GM21390 (cell line): ENCODE measurements around the gene ZNRD2.

Source experiments
- ATAC-seq: cut with Tn5 transposase; IDR thresholded peaks from one replicate; pipeline ENCODE4 v1.9.1; 2021; ENCODE audit not compliant: unreplicated experiment

Gene ZNRD2

DNA sequence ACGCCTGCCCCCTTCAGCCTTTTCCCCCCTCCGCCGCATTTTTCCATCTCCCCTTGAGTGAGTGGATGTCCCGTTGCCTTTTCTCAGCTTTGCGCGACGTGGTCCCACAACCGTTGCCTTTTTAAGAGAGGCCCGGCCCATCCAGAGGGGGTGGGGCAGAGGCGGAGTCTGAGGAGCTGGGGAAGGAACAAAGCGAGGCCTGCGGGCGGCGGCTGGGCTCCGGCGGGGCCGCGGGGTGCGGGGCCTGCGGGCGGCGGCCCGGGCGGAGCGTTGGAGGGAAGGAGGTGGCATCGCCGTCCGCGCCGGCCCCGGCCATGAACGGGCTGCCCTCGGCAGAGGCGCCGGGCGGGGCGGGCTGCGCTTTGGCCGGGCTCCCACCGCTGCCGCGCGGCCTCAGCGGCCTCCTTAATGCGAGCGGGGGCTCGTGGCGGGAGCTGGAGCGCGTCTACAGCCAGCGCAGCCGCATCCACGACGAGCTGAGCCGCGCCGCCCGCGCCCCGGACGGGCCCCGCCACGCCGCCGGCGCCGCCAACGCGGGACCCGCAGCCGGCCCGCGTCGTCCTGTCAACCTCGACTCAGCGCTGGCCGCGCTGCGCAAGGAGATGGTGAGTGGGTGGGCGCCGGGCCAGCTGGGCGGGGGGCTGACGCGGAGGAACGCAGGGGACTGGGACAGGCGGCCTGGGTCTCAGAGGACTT, 2.2 kb downstream of the ZNRD2 start, which contains the start of gene FAM89B:
TSS of gene FAM89B (plus strand) at position 183 of the 696 bp plus-strand sequence. CDS start at position 315, 132 bp downstream.
- no peak for ATAC-seq

DNA sequence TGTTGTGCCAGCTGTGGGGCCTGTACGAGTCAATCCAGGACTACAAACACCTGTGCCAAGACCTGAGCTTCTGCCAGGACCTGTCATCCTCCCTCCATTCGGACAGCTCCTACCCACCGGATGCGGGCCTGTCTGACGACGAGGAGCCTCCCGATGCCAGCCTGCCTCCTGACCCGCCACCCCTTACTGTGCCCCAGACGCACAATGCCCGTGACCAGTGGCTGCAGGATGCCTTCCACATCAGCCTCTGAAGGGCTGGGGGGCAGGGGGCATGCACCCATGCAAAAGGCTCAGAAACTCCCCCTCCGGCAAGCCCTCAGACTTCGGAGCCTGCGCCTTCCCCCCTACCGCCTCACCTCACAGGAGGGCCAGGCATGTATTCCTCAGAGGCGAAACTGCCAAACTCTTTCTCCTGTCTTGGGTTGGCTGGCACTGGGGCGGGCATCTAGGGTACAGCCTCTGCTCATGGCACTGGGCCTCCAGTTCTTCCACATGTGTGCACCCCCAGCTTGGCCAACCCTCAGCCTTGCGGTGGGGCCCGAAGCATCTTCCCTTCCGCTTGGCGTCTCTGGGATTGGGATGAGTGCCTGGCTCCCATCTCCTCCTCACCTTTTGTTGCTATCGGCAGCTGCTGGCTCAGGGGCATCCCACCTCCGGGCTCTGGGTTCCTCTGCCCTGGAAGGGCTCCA, 3.3 kb downstream of the ZNRD2 start:
- ATAC-seq: no peak

DNA sequence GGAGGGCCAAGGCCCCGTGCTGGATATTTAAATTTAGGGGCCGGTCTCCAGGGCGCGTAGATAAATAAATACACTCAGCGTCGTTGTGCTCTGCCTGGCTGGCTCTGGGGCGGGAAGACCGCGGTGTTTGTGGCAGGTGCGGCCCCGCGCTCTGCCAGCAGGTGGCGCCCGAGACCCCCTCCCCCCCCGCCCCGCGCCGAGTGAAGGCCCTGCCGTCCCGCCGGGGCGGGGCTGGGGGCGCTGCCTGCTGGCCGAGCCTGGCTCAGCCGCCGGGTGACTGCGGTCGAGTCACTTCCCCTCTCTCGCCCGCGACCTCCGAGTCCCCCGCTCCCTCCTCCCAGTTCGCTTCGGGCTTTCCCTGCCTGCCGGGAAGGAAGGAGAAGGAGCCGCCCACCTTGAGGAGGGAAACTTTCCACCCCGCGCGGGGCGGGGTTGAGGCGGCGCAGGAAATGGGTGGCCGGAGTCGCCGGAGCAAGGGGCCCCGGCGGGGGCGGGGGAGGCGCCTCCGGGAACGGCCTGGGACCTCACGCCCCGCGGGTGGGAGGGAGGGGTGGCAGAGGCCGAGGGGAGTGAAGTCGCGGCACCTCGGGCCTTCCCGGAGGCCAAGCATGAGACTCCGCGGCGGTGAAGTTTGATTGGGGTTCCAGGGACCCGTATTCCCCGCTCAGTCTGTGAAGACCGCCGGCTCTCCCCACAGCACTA, 4.0 kb downstream of the ZNRD2 start:
- peak; percentile 28 for ATAC-seq

DNA sequence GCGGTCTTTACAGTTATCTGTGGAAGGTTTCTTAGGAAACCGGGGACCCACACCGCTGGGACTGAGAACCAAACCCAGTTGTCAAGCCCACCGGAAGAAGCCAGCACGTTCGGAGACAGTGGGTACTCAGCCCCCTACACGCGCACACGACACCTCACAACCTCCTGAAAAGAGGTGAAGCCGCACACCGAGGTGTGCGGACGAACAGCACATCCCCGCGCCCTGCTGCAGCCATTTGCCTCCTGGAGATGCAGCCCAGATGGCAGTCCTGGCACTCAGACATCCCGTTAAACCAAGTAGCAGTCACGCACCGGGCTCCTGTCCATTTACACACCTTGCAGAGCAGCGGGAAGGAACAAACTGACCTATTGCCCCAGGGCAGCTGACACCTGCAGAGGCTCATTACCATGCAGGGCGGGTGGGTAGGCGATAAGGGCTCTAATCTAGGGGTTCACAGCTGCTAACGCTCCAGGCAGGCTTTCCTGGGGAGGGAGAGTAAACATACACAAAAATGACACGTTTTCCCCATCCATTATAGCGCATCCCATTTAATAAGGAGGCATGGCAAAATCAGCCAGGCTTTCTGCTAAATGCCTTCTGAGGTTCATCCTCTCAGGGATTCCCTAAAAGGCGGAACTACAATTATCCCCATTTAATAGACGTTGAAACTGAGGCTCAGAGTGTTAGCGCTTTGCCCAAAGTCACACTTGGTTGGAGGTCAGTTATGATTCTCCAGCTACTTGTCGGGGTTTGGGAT, 4.7 kb downstream of the ZNRD2 start:
- ATAC-seq: no peak

DNA sequence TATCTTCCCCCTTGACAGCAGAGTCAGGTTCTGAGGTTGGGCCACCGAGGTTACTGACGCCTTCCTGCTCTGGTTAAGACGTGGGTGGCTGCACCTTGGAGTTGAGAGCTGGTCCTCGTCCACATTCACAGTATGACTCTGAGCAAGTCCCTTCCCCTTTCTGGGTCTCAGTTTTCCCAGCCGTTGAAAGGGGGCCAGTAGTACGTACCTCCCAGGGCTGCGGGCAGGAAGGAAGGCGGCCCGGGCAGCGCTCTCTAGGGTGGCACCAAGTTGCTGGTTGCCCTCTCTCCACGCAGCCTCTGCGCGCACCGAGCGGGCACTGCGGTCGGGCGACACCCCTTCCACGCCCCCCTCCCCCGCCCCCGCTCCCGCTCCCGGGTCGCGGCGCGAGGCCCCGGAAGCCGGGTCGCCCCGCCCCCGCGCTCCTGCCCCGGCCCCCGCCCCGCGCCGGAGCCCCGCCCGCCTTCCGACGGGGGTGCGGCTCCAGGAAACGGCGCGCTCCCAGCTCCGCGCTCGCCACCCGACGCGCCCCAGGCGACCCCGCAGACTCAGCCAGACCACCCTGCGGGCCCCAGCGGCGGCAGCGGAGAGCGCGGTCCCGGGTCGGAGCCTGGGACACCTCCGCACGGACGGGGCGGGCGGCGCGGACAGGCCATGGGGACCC, 5.4 kb downstream of the ZNRD2 start, which contains the start of gene EHBP1L1:
TSS of gene EHBP1L1 (plus strand) at position 486 of the 664 bp plus-strand sequence. CDS start 250 bp downstream, outside the sequence.
- no peak for ATAC-seq

DNA sequence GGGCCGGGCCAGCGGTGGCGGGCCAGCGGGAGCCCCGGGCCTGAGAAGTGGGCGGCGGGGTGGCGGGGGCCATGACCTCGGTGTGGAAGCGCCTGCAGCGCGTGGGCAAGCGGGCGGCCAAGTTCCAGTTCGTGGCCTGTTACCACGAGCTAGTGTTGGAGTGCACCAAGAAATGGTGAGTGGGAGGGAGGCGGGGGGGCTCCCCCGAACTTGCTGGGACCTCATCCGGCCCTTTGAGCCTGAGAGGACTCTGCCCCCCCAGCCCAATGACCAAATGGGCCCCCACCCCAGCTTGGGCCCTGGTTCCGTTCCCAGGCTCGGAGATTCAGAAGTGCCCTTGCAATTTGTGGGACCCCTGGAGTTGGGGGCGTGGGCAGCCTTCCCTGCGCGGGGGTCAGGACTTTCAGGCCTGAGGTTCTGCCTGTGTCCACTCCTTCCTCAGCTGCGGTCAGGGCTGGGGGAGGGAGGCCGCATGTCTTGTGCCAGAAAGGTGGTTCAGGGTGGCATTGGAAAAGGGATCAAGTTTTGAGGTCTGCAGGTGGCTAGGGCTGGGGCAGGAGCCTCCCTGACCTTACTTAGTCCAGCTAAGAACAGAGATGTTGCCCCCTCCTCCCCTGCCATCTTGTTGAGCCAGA, 6.1 kb downstream of the ZNRD2 start:
- no peak for ATAC-seq

DNA sequence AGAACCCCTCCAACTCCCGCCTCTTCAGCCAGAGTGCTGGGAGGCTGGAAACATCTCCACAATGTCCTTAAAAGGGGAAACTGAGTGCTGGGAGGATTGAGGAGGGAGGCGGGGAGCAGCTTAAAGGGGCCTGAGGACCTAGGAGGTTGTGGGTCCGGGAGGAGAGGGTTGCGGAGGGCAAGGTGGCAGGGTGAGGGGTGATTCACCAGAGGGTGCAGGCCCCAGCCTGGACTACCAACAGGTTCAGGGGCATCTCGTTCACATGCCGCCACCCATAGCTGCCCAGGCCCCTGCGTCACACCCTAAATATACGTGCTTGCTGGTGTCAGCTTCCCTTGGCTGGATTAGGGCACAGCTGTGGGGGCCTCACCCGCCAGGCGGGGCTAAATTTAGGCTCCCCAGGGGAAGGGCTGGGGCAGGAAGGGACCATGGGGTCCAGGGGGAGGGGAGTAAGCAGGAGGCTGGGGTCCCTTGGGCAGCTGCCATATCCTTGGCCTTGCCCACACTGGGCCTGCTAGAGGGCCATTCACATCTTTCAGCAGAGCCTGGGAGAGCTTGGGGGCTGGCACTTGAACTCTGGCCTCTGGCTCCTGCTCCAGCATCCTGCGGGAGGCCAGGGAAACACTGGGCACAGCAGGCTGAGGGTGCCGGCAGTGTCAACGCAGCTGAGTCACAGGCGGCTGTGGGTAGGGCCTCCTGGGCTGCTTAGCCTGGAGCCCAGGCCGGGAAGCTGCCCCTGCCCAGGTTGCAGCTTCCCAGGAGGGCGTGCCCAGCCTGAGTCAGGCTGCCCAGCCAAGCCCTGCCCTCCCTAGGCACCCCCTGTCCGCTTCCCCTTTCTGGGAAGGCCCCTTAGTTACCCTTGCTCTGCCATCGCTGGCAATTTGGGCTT, 6.8 kb downstream of the ZNRD2 start:
- no peak for ATAC-seq

DNA sequence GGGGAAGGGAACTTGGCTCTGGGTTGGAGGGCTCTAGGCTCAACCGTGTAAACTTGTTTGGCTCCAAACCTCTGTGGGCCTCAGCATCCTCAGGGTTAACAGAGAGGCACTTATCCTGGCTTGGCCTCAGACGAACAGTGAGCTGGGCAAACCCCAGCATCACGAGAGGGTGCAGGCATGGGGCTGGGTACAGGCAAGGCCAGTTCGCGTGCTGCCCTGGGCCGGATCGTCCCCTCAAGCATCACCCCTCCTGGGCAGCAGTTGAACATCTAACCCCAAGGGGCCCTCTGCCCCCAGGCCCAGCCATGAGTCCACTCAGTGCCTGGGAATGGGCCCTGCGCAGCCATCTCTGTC, 7.5 kb downstream of the ZNRD2 start:
- ATAC-seq: no peak

DNA sequence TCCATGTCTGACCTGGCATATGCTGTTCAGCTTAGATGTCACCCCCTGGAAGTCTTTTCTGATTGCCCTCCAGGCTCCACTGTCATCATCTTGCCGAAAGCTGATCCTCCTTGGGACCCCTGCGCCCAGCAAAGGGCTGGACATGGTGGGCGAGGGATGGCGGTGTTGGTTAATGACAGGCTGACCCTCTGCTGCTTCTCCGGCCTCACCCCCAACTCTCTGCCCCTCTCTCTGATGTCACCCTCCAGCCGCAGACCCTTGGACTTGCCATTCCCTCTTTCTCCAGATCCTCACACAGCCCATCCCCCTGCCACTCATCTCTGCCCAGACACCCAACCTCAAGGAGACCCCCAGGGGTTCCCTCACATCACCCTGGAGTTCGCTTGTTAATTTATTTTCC, 7.9 kb downstream of the ZNRD2 start:
- ATAC-seq: no peak

DNA sequence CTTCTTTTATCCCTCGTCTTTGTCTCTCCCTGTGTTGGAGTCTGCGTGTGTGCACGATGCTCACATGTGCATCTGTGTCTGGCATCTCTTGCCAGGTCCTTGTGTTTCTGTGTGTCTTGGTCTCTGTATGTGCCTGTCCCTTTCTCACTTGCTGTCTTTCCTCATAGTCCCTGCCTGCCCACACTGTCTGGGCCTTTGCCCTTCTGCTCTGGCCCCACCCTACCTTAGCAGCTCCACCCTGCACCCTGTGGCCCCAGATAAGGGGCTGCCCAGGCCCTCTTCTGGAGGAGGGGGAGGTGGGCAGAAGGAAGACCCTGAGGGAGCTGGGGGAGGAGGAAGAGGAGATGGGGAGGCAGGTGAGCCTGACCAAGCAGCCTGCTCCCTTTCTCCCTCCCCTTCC, 8.4 kb downstream of the ZNRD2 start:
- ATAC-seq: no peak

DNA sequence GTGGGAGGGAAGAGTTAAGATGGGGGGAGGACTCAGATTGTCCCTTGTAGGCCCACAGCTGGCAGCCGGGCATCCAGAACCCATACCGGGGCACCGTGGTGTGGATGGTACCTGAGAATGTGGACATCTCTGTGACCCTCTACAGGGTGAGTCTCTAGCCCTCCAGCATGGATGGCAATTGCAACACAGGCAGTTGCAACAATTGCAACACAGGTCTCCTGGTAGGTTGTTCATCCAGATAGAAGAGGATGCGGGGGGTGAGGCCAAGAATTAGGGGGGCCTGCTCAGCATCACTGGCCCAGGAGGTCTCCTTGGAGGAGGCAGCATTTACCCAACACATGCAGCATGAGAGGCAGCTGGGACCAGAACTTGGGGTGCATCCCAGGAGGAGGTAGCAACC, 9.0 kb downstream of the ZNRD2 start:
- no peak for ATAC-seq

DNA sequence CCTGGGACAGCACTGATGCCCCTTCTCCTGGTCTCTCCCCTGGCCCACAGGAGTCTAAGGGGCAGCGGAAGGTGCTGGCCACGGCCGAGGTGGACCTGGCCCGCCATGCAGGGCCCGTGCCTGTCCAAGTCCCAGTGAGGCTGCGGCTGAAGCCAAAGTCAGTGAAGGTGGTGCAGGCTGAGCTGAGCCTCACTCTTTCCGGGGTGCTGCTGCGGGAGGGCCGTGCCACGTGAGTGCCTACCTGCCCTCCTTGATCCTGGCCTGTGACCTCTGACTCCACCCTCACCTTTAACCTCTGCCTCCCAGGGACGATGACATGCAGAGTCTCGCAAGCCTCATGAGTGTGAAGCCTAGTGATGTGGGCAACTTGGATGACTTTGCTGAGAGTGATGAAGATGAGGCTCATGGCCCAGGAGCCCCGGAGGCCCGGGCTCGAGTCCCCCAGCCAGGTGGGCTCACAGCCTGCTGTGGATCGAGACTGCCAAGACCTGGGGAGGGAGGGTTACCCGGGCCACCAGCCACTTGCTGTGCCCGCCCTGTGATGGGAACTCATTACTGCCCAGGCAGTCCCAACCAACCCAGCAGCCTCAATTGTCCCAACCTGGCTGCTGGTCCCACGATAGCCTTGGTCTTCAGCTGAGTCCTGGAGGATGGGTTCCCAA, 9.9 kb downstream of the ZNRD2 start:
- ATAC-seq: no peak

DNA sequence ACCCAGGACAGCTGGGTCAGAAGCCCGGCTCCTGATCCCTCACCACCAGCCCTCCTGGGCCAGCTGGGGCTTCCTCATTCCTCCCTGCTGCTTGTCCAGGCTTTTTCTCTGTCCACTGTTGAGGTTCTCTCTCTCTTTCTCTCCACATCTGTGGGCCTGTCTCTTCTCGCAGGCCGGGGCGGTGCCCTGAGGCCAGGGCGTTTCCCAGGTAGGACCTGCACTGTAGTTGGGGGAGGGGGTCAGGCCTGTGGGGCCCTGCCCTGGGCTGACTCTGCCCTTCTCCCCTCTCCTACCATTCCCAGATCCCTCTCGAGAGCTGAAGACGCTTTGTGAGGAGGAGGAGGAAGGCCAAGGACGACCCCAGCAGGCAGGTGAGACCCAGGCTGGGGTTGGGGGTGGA, 10.5 kb downstream of the ZNRD2 start:
- no peak for ATAC-seq

DNA sequence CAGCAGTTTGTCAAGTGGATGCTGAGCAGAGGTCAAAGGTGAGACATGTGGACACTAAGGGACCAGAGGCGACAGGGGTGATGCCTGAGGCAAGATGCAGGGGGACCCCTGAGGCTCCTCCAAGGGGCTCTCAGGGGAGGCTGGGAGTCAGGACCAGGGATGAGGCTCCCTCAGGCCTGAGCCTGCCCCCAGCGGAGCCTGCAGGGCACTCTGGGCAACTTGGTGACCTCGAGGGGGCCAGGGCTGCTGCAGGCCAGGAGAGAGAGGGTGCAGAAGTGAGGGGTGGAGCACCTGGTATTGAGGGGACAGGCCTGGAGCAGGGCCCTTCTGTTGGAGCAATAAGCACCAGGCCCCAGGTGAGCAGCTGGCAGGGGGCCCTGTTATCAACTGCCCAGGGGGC, 11.7 kb downstream of the ZNRD2 start:
- no peak for ATAC-seq

DNA sequence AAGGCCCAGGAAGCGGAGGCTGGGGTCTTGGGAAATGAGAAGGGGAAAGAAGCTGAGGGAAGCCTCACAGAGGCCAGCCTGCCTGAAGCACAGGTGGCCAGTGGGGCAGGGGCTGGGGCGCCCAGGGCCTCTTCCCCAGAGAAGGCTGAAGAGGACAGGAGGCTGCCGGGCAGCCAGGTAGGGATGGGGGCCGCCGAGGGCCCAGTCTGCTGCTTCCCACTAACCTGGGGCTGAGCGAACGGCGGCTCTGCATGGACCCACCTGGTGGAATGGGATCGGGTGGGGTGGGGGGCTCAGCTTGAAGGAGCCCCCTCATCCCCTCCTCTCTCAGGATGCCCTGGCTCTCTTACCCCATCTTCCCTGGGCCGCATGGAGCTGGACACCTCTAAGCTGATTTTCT, 13.3 kb downstream of the ZNRD2 start:
- ATAC-seq: no peak

DNA sequence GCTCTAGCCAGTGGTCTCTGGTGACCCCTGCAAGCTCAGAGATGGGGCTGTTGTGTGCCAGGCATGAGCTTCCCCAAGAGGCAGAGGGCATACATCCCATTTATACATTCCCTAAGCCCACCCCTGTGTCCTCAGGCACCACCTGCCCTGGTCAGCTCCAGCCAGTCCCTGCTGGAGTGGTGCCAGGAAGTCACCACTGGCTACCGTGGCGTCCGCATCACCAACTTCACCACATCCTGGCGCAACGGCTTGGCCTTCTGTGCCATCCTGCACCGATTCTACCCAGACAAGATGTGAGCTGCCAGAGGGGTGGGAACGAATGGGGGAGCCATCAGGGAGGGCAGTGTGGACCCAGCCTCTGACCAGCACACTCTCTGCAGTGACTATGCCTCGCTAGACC, 13.8 kb downstream of the ZNRD2 start:
- no peak for ATAC-seq

DNA sequence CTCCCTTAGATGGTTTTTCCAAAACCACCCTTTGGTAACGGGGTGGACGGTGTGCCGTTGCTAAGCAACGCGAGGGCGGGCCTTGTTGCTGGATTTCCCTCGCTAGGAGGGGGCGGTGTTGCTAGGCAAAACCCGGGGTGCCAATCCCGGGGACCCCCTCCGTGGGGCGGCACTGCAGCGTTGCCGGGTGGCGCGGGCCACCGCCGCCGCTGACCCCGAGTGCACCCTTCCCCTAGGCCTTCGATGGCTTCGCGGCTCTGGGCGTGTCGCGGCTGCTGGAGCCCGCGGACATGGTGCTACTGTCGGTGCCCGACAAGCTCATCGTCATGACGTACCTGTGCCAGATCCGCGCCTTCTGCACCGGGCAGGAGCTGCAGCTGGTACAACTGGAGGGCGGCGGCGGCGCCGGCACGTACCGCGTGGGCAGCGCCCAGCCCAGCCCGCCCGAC, 14.5 kb downstream of the ZNRD2 start:
- ATAC-seq: no peak

DNA sequence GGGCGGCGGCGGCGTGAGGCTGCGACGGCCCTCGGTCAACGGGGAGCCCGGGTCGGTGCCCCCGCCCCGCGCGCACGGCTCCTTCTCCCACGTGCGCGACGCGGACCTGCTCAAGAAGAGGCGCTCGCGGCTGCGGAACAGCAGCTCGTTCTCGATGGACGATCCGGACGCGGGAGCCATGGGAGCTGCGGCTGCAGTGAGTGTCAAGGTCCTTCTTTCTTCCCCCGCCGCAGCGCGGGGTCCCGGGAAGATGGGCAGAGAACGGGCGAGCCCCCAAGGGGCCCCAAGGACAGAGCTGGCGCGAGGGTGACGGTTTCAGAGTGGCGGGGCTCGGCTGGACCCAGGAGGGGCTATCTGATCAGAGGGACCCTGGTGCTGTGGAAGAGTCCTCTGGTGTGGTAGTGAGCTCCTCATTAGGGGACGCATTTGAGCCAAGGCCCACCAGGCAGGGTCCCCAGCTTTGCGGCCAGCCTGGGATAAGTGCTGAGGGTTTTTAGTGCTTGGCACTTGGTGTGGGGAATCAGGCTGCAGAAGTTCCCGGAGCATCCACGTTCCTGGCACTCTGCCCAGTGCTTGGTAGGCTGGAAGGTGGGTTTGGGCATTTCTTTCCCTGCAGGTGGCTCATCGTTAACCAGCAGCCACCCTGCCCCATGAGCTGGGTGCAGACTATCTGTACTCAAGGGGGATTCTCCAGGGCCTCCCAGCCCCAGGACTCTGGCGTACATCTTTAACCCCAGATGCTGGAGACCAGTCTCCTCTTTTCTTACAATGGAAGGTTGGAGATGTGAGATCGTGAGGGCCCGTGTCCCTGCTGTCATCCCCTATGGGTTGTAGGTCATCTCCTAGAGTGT, 15.3 kb downstream of the ZNRD2 start:
- no peak for ATAC-seq
